Suprapubic skin (tissue), 4 donors: ENCODE measurements around the gene NMNAT2. TPM values are rescaled to one million over a fixed set of nuclear protein-coding genes. Genes with fewer than 3 reads are reported as not detected.
"Not testable (repeated sequence)": the region's sequence is repeated elsewhere in the genome, so short reads cannot be mapped to it uniquely, and the experiment has no call there.

Experiments used
- DNase-seq, 2 donors: peaks; one replicate each; pipeline ENCODE4 v3.0.0-alpha.2; 2019; ENCODE audit warnings: low spot score in 2 of 2
- H3K27ac ChIP-seq: fragments of 200-600 bp; sonication (generic); one replicate; pipeline ENCODE4 v1.5.1; 2019
- H3K27me3 ChIP-seq: fragments of 200-600 bp; sonication (generic); one replicate; pipeline ENCODE4 v1.5.1; 2019
- H3K36me3 ChIP-seq: fragments of 200-600 bp; sonication (generic); one replicate; pipeline ENCODE4 v1.5.1; 2019
- H3K4me1 ChIP-seq: fragments of 200-600 bp; sonication (generic); one replicate; pipeline ENCODE4 v1.5.1; 2019
- H3K4me3 ChIP-seq: fragments of 200-600 bp; sonication (generic); one replicate; pipeline ENCODE4 v1.5.1; 2019; ENCODE audit warnings: mild to moderate bottlenecking
- H3K9me3 ChIP-seq: fragments of 200-600 bp; sonication (generic); one replicate; pipeline ENCODE4 v1.5.1; 2019
- EP300 ChIP-seq: sonication (generic); formaldehyde crosslinking; IDR thresholded peaks from one replicate; pipeline ENCODE4 v1.6.1; 2017; ENCODE audit warnings: antibody characterized with exemption
- POLR2A ChIP-seq, 2 donors: fragments of 450-650 bp; IDR thresholded peaks; one replicate each; pipeline ENCODE4 v1.6.1; 2017; ENCODE audit warnings: antibody characterized with exemption in 2 of 2, mild to moderate bottlenecking in 2 of 2, moderate library complexity in 2 of 2
- POLR2AphosphoS5 ChIP-seq, 3 donors: sonication (generic); formaldehyde crosslinking; IDR thresholded peaks; one replicate each; pipeline ENCODE4 v1.6.1; 2017; ENCODE audit warnings: antibody characterized with exemption in 3 of 3
- WGBS: methylation state at CpG from one replicate; pipeline ENCODE4 v1.1.5; 2018; 5-methylcytosine and 5-hydroxymethylcytosine counted together
- total RNA-seq, 4 donors: library from RNA; depleted of rRNA; stranded (reverse); fragments of >200 nt; gene quantifications; one replicate each; pipeline ENCODE4 v1.1.0, GENCODE V29; 2016
- TF ChIP-seq, protein P1 (sequence below), 2 donors: fragments of 200-600 bp in 1 of 2; fragments of 450-650 bp in 1 of 2; sonication (generic) in 1 of 2; IDR thresholded peaks; one replicate each; pipeline ENCODE4 v1.5.1; 2016 to 2019; ENCODE audit warnings: antibody characterized with exemption in 2 of 2, mild to moderate bottlenecking in 1 of 2, moderate library complexity in 1 of 2

Gene NMNAT2
- total RNA-seq, 4 donors from 2014 or later, result 0.48 to 0.81 (median 0.68) TPM

DNA sequence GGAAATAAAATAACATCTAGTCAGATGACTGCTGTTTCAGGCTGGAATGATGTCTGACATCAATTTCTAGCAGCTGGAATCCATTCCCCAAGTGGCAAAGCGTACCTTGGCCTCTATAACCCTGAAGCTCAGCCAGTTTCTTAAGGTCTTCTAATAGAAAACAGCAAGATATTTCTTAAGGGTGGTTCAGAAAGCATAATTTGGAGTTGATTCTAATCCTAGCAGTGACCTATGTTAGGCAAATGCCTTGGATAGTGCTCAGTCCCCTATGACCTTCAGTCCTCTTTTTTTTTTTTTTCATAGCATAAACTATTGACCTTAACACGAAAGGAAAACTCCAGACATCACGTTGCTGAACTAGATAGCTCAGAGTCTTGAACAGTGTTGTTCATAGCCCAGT lies 175.6 kb downstream of the NMNAT2 start:
- TF ChIP-seq POLR2AphosphoS5 (IDR thresholded peaks at IDR 0.05), result peak in 1 of 3 donors; percentile 51
- TF ChIP-seq, protein P1, sequence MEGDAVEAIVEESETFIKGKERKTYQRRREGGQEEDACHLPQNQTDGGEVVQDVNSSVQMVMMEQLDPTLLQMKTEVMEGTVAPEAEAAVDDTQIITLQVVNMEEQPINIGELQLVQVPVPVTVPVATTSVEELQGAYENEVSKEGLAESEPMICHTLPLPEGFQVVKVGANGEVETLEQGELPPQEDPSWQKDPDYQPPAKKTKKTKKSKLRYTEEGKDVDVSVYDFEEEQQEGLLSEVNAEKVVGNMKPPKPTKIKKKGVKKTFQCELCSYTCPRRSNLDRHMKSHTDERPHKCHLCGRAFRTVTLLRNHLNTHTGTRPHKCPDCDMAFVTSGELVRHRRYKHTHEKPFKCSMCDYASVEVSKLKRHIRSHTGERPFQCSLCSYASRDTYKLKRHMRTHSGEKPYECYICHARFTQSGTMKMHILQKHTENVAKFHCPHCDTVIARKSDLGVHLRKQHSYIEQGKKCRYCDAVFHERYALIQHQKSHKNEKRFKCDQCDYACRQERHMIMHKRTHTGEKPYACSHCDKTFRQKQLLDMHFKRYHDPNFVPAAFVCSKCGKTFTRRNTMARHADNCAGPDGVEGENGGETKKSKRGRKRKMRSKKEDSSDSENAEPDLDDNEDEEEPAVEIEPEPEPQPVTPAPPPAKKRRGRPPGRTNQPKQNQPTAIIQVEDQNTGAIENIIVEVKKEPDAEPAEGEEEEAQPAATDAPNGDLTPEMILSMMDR (IDR thresholded peaks at IDR 0.05), result no peak
- peaks cover 10% of the 10 kb centered on the region for H3K36me3 ChIP-seq
- H3K9me3 ChIP-seq, result no peaks in the 10 kb centered on the region
- H3K4me1 ChIP-seq, result peaks cover 19% of the 10 kb centered on the region
- DNase-seq, result no peak
- H3K27ac ChIP-seq, result peak overlapping the region; percentile 87
- no peak overlapping the region for H3K4me3 ChIP-seq
- H3K27me3 ChIP-seq, result no peaks in the 10 kb centered on the region
- 68% methylated on average over 3 of the region's 3 CpGs for WGBS

DNA sequence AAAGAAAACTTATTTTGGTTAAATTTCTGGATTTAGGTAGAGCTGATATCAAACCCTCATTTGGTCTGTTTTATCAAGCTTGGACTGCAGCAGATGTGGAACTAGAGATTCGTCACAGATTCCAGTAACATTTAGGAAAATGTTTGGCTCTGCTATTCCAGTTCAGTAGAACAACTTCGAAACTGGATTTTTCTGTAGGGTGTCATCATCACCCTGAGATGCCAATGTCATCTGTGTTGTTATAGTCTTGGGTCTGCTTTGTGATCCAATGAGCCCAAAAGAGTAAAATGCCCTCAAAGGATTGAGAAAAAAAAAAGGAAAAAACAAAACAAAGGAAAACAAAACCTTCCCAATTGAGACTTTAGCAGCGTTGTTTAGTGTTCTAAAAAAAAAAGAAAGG lies 176.7 kb downstream of the NMNAT2 start:
- Histone ChIP-seq H3K4me1 (peaks cover 19% of the 10 kb centered on the region), H3K27ac (peak overlapping the region; percentile 87), H3K36me3 (peaks cover 10% of the 10 kb centered on the region), H3K27me3 (no peaks in the 10 kb centered on the region), H3K9me3 (no peaks in the 10 kb centered on the region), H3K4me3 (no peak overlapping the region)
- DNase-seq, result no peak
- WGBS, result 69% methylated on average over 3 of the region's 3 CpGs
- TF ChIP-seq EP300 (no peak), POLR2AphosphoS5 (IDR thresholded peaks at IDR 0.05) (peak in 1 of 3 donors; percentile 19), POLR2A (IDR thresholded peaks at IDR 0.05) (no peak)
- TF ChIP-seq, protein P1 (IDR thresholded peaks at IDR 0.05), result no peak

DNA sequence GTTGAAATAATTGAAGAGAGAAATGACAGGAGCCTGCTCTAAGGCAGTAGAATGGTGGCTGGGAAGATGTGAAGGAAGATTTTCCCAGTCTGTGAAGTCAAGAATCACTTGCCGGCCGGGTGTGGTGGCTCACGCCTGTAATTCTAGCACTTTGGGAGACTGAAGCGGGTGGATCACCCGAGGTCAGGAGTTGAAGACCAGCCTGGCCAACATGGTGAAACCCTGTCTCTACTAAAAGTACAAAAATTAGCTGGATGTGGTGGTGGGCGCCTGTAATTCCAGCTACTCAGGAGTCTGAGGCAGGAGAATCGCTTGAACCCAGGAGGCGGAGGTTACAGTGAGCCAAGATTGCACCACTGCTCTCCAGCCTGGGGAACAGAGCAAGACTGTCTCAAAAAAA lies 177.3 kb downstream of the NMNAT2 start:
- not testable (repeated sequence) for H3K9me3 ChIP-seq, DNase-seq, H3K4me3 ChIP-seq, H3K27me3 ChIP-seq
- Histone ChIP-seq H3K27ac (peak overlapping the region; percentile 87), H3K4me1 (peaks cover 19% of the 10 kb centered on the region), H3K36me3 (peaks cover 10% of the 10 kb centered on the region)
- 89% methylated on average over 8 of the region's 8 CpGs for WGBS

DNA sequence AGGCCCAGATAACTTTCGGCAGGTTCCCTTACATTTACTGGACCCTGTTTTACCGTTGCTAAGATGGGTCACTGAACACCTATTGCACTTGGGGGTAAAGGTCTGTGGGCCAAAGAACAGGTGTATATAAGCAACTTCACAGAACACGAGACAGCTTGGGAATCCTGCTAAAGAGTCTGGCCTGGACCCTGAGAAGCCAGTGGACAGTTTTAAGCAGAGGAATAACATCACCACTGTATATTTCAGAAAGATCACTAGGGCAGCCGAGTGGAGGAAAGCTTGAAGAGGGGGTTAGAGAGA lies 177.7 kb downstream of the NMNAT2 start:
- Histone ChIP-seq H3K27ac (peak overlapping the region; percentile 87), H3K27me3 (no peaks in the 10 kb centered on the region)
- 95% methylated on average over 4 of the region's 4 CpGs for WGBS

DNA sequence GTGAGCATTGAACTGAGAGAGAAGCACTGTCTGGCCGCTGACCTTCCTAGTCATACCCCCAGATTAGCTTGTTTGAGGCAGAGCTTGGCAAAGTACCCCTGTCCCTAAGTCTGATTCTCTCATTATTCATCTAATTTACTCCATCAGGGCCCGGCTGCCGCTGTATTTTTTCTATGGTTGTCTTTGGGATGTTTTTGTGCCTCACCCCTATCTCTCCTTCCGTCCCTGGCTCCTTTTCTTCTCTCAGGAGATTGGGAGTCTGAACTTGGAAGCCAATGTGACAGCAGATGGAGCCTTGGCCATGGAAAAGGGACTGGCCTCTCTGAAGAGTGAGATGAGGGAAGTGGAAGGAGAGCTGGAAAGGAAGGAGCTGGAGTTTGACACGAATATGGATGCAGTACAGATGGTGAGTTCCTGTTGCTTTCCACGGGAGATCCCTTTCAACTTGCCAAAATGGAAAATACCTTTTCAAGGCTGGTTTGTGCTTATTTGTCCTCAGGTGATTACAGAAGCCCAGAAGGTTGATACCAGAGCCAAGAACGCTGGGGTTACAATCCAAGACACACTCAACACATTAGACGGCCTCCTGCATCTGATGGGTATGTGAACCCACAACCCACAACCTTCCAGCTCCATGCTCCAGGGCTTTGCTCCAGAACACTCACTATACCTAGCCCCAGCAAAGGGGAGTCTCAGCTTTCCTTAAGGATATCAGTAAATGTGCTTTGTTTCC lies 178.2 kb downstream of the NMNAT2 start:
- DNase-seq, result no peak
- Histone ChIP-seq H3K4me1 (peaks cover 26% of the 10 kb centered on the region), H3K4me3 (no peak overlapping the region), H3K9me3 (no peaks in the 10 kb centered on the region), H3K27me3 (no peaks in the 10 kb centered on the region), H3K36me3 (peaks cover 10% of the 10 kb centered on the region), H3K27ac (peak overlapping the region; percentile 87)
- TF ChIP-seq POLR2A (IDR thresholded peaks at IDR 0.05) (no peak), EP300 (no peak), POLR2AphosphoS5 (IDR thresholded peaks at IDR 0.05) (no peak)
- TF ChIP-seq, protein P1 (IDR thresholded peaks at IDR 0.05), result no peak
- WGBS, result 70% methylated on average over 8 of the region's 8 CpGs

More for the DNA sequence above, 177.7 kb downstream of the NMNAT2 start:
- Histone ChIP-seq H3K4me1 (peaks cover 21% of the 10 kb centered on the region), H3K4me3 (no peak overlapping the region), H3K36me3 (peaks cover 10% of the 10 kb centered on the region), H3K9me3 (no peaks in the 10 kb centered on the region)
- DNase-seq, result no peak
- no peak for TF ChIP-seq EP300

DNA sequence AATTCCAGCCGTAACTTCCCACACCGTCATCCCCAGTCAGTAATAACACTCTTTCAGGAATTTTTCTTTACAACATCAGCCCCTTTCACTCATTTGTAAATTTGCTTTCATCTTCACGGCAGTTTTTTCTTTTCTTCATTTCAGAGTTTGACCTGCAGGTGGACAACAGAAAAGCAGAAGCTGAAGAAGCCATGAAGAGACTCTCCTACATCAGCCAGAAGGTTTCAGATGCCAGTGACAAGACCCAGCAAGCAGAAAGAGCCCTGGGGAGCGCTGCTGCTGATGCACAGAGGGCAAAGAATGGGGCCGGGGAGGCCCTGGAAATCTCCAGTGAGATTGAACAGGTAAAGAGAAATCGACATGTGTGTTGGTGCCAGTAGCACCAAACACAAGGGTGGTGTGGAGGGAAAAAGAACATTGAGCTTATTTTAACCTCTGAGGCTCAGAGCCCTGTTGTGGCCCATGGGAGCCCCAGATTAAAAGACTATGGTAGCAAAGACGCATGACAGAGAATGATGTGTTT lies 178.9 kb downstream of the NMNAT2 start:
- TF ChIP-seq POLR2AphosphoS5 (IDR thresholded peaks at IDR 0.05) (no peak), EP300 (no peak), POLR2A (IDR thresholded peaks at IDR 0.05) (no peak)
- TF ChIP-seq, protein P1 (IDR thresholded peaks at IDR 0.05), result no peak
- H3K36me3 ChIP-seq, result peaks cover 10% of the 10 kb centered on the region
- no peak overlapping the region for H3K4me3 ChIP-seq
- no peak for DNase-seq
- WGBS, result 80% methylated on average over 7 of the region's 7 CpGs
- H3K4me1 ChIP-seq, result peaks cover 32% of the 10 kb centered on the region
- no peaks in the 10 kb centered on the region for H3K27me3 ChIP-seq
- H3K9me3 ChIP-seq, result no peaks in the 10 kb centered on the region
- H3K27ac ChIP-seq, result peak overlapping the region; percentile 87
